ENCODE data around the gene SECTM1.

The SECTM1 gene

GRCh38 chr17:82301916-82302567 is 31.5 kb downstream of the SECTM1 start:
- no peak for FAIRE-seq

GRCh38 chr17:82301300-82301915 is 32.2 kb downstream of the SECTM1 start:
- FAIRE-seq: no peak
- DNase-seq (ENCODE audit: insufficient read length, low spot score): no peak

More at GRCh38 chr17:82301916-82302567, 31.5 kb downstream of the SECTM1 start:
- no peak for DNase-seq (ENCODE audit: insufficient read length, low spot score)

GRCh38 chr17:82300707-82301270 is 32.8 kb downstream of the SECTM1 start:
- FAIRE-seq: no peak
- no peak for DNase-seq (ENCODE audit: insufficient read length, low spot score)

GRCh38 chr17:82300228-82300627 is 33.3 kb downstream of the SECTM1 start:
- DNase-seq (ENCODE audit: insufficient read length, low spot score): no peak

GRCh38 chr17:82299452-82299851 is 34.1 kb downstream of the SECTM1 start:
- FAIRE-seq: no peak
- DNase-seq (ENCODE audit: insufficient read length, low spot score): no peak

More at GRCh38 chr17:82300228-82300627, 33.3 kb downstream of the SECTM1 start:
- no peak for FAIRE-seq

GRCh38 chr17:82298538-82299421 is 34.8 kb downstream of the SECTM1 start:
- FAIRE-seq: no peak
- no peak for DNase-seq (ENCODE audit: insufficient read length, low spot score)

- peak; percentile 90 for DNase-seq (ENCODE audit: insufficient read length, low spot score)
- FAIRE-seq: peak; percentile 89
These were observed 35.6 kb downstream of the SECTM1 start for GRCh38 chr17:82297714-82298537.

- DNase-seq (ENCODE audit: insufficient read length, low spot score) (no peak), FAIRE-seq (peak; percentile 72)
These were observed 36.3 kb downstream of the SECTM1 start for GRCh38 chr17:82297280-82297713.

GRCh38 chr17:82296511-82297279 is 36.9 kb downstream of the SECTM1 start:
- FAIRE-seq: no peak
- DNase-seq (ENCODE audit: insufficient read length, low spot score): no peak

GRCh38 chr17:82295472-82295814 is 38.1 kb downstream of the SECTM1 start:
- no peak for DNase-seq (ENCODE audit: insufficient read length, low spot score)
- no peak for FAIRE-seq

- DNase-seq (ENCODE audit: insufficient read length, low spot score): no peak
- no peak for FAIRE-seq
These were observed 39.3 kb downstream of the SECTM1 start for GRCh38 chr17:82294064-82294773.

GRCh38 chr17:82292251-82293154 is 41.1 kb downstream of the SECTM1 start:
- DNase-seq (ENCODE audit: insufficient read length, low spot score): peak; percentile 99
- FAIRE-seq: peak; percentile 96

GRCh38 chr17:82291582-82292250 is 41.9 kb downstream of the SECTM1 start:
- FAIRE-seq: no peak

GRCh38 chr17:82287868-82288801 is 45.4 kb downstream of the SECTM1 start:
- DNase-seq (ENCODE audit: insufficient read length, low spot score): no peak
- no peak for FAIRE-seq

More at GRCh38 chr17:82291582-82292250, 41.9 kb downstream of the SECTM1 start:
- no peak for DNase-seq (ENCODE audit: insufficient read length, low spot score)

- DNase-seq (ENCODE audit: insufficient read length, low spot score) (no peak), FAIRE-seq (no peak)
These were observed 46.3 kb downstream of the SECTM1 start for GRCh38 chr17:82287013-82287867.
